ENCODE data around the gene PCNX2. TPM values are rescaled to one million over a fixed set of nuclear protein-coding genes. Genes with fewer than 3 reads are reported as not detected.

PCNX2 gene
- total RNA-seq, 2 experiments from 2014 or later = 46.4 to 49.4 TPM

GRCh38 chr1:232998646-232999045 lies 296.9 kb downstream of the PCNX2 start:
- no peak for TF ChIP-seq CTCF (IDR thresholded peaks at IDR 0.05)
- POLR2A ChIA-PET = no interaction called here
- H3K36me3 ChIP-seq (ENCODE audit: insufficient read depth, low read length) = peaks cover 63% of the 10 kb centered on the region
- H3K9me3 ChIP-seq (ENCODE audit: control insufficient read depth in 1 of 2, insufficient read depth in 1 of 2, low read length in 2 of 2) = peaks cover 0 to 8% of the 10 kb centered on the region in 2 experiments
- CTCF ChIA-PET = no interaction called here
- no peak overlapping the region for H3K27ac ChIP-seq (ENCODE audit: low read depth in 1 of 2, low read length in 2 of 2)
- no peaks in the 10 kb centered on the region for H3K4me1 ChIP-seq (ENCODE audit: insufficient read depth, low read length)
- H3K4me3 ChIP-seq (ENCODE audit: low read length) = no peak overlapping the region
- Mint-ChIP-seq H3K9me3 (no peaks in the 10 kb centered on the region), H3K36me3 (ENCODE audit: low read depth) (peaks cover 94% of the 10 kb centered on the region), H3K4me3 (no peak overlapping the region), H3K27me3 (no peaks in the 10 kb centered on the region), H3K4me1 (ENCODE audit: low read depth) (no peaks in the 10 kb centered on the region), H3K27ac (no peak overlapping the region)
- no peaks in the 10 kb centered on the region for H3K27me3 ChIP-seq (ENCODE audit: control insufficient read depth in 1 of 2, insufficient read depth in 2 of 2, low read length in 2 of 2)
- ATAC-seq (ENCODE audit: poor library complexity) (no peak), DNase-seq (no peak)
- intact Hi-C loops (cut with DNase I, micrococcal nuclease) = no loop called here

GRCh38 chr1:232998138-232998537 lies 297.4 kb downstream of the PCNX2 start:
- Histone ChIP-seq H3K4me1 (ENCODE audit: insufficient read depth, low read length) (no peaks in the 10 kb centered on the region), H3K4me3 (ENCODE audit: low read length) (no peak overlapping the region), H3K9me3 (ENCODE audit: control insufficient read depth in 1 of 2, insufficient read depth in 1 of 2, low read length in 2 of 2) (peaks cover 0 to 10% of the 10 kb centered on the region in 2 experiments), H3K36me3 (ENCODE audit: insufficient read depth, low read length) (peaks cover 66% of the 10 kb centered on the region), H3K27ac (ENCODE audit: low read depth in 1 of 2, low read length in 2 of 2) (no peak overlapping the region), H3K27me3 (ENCODE audit: control insufficient read depth in 1 of 2, insufficient read depth in 2 of 2, low read length in 2 of 2) (no peaks in the 10 kb centered on the region)
- ChIA-PET POLR2A (no interaction called here), CTCF (no interaction called here)
- H3K9me3 Mint-ChIP-seq = no peaks in the 10 kb centered on the region
- TF ChIP-seq CTCF (IDR thresholded peaks at IDR 0.05) = no peak
- no peak overlapping the region for H3K27ac Mint-ChIP-seq
- no peak for DNase-seq
- H3K4me1 Mint-ChIP-seq (ENCODE audit: low read depth) = no peaks in the 10 kb centered on the region
- intact Hi-C loops (cut with DNase I, micrococcal nuclease) = no loop called here
- peaks cover 94% of the 10 kb centered on the region for H3K36me3 Mint-ChIP-seq (ENCODE audit: low read depth)
- H3K27me3 Mint-ChIP-seq = no peaks in the 10 kb centered on the region
- ATAC-seq (ENCODE audit: poor library complexity) = no peak
- H3K4me3 Mint-ChIP-seq = no peak overlapping the region

GRCh38 chr1:232996143-232996542 lies 299.4 kb downstream of the PCNX2 start:
- TF ChIP-seq CTCF (IDR thresholded peaks at IDR 0.05) = no peak
- Mint-ChIP-seq H3K36me3 (ENCODE audit: low read depth) (peaks cover 98% of the 10 kb centered on the region), H3K4me3 (no peak overlapping the region), H3K9me3 (no peaks in the 10 kb centered on the region), H3K4me1 (ENCODE audit: low read depth) (no peaks in the 10 kb centered on the region), H3K27ac (no peak overlapping the region), H3K27me3 (no peaks in the 10 kb centered on the region)
- H3K36me3 ChIP-seq (ENCODE audit: insufficient read depth, low read length) = peaks cover 71% of the 10 kb centered on the region
- ChIA-PET CTCF (no interaction called here), POLR2A (no interaction called here)
- no peak for DNase-seq
- no peak overlapping the region for H3K4me3 ChIP-seq (ENCODE audit: low read length)
- no peak for ATAC-seq (ENCODE audit: poor library complexity)
- H3K27me3 ChIP-seq (ENCODE audit: control insufficient read depth in 1 of 2, insufficient read depth in 2 of 2, low read length in 2 of 2) = no peaks in the 10 kb centered on the region
- intact Hi-C loops (cut with DNase I, micrococcal nuclease) = no loop called here
- no peaks in the 10 kb centered on the region for H3K4me1 ChIP-seq (ENCODE audit: insufficient read depth, low read length)
- H3K9me3 ChIP-seq (ENCODE audit: control insufficient read depth in 1 of 2, insufficient read depth in 1 of 2, low read length in 2 of 2) = peaks cover 0 to 10% of the 10 kb centered on the region in 2 experiments
- no peak overlapping the region for H3K27ac ChIP-seq (ENCODE audit: low read depth in 1 of 2, low read length in 2 of 2)
